ENCODE measurements around the gene EDA2R.

Gene EDA2R

GRCh38 chrX:66676413-66676812 lies 37.5 kb upstream of the EDA2R start:
- TF ChIP-seq POLR2AphosphoS5 (IDR thresholded peaks at IDR 0.05; ENCODE audit: low read depth, low read length) (no peak), TAF1 (IDR thresholded peaks at IDR 0.05; ENCODE audit: borderline replicate concordance, insufficient read depth, low read length) (no peak), FOXP2 (optimal IDR thresholded peaks at IDR 0.05; ENCODE audit: borderline replicate concordance, extremely low read depth, extremely low read length, insufficient read depth) (no peak), SIN3A (IDR thresholded peaks at IDR 0.05; ENCODE audit: borderline replicate concordance, insufficient read depth, low read length) (no peak), REST (IDR thresholded peaks at IDR 0.05; ENCODE audit: insufficient read depth in 1 of 2, low read depth in 2 of 2, low read length in 2 of 2) (no peak)

GRCh38 chrX:66675541-66675940 lies 36.7 kb upstream of the EDA2R start:
- TF ChIP-seq TAF1 (IDR thresholded peaks at IDR 0.05; ENCODE audit: borderline replicate concordance, insufficient read depth, low read length) (no peak), SIN3A (IDR thresholded peaks at IDR 0.05; ENCODE audit: borderline replicate concordance, insufficient read depth, low read length) (no peak), POLR2AphosphoS5 (IDR thresholded peaks at IDR 0.05; ENCODE audit: low read depth, low read length) (no peak), FOXP2 (optimal IDR thresholded peaks at IDR 0.05; ENCODE audit: borderline replicate concordance, extremely low read depth, extremely low read length, insufficient read depth) (no peak), REST (IDR thresholded peaks at IDR 0.05; ENCODE audit: insufficient read depth in 1 of 2, low read depth in 2 of 2, low read length in 2 of 2) (no peak)

DNA sequence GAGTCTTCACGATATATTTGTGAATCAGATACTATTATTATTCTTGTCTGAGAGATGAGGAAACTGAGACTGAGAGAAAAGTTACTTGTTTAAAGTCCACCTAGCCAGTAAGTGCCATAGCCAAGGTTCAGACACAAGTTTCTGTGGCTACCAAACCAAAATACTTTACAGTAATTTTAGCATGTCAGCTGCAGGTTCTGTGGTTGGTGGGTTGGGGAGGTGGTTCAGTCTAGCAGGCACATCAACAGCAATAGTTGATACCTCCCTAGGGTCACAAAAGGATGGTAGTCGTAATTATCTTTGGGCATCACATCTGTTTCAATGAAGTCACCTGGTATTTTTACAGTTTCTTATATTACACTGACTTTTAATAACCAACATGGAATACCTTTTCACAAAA lies 35.6 kb upstream of the EDA2R start:
- no peak for TF ChIP-seq POLR2AphosphoS5 (IDR thresholded peaks at IDR 0.05; ENCODE audit: low read depth, low read length)
- no peak for TF ChIP-seq REST (IDR thresholded peaks at IDR 0.05; ENCODE audit: insufficient read depth in 1 of 2, low read depth in 2 of 2, low read length in 2 of 2)
- TF ChIP-seq TAF1 (IDR thresholded peaks at IDR 0.05; ENCODE audit: borderline replicate concordance, insufficient read depth, low read length): no peak
- no peak for TF ChIP-seq SIN3A (IDR thresholded peaks at IDR 0.05; ENCODE audit: borderline replicate concordance, insufficient read depth, low read length)
- TF ChIP-seq FOXP2 (optimal IDR thresholded peaks at IDR 0.05; ENCODE audit: borderline replicate concordance, extremely low read depth, extremely low read length, insufficient read depth): no peak

DNA sequence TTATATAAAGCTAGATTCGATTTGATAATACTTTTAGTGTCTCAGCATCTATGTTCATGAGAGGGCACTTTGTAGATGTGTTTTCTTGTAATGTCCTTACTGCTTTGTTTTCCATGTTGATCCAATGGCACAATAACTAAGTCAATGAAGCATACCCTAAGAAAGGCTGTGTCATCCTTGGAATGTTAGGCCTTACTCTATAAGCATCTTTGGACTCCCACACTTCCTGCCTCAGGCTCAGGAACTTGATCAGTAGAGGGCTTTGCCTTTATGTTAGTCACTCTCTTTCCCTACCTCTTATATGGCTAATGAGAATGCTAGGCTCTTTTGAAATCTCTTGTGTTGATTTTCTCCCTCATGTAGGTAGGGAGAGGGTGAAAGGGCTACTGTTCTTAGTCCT lies 33.2 kb upstream of the EDA2R start:
- no peak for TF ChIP-seq TAF1 (IDR thresholded peaks at IDR 0.05; ENCODE audit: borderline replicate concordance, insufficient read depth, low read length)

DNA sequence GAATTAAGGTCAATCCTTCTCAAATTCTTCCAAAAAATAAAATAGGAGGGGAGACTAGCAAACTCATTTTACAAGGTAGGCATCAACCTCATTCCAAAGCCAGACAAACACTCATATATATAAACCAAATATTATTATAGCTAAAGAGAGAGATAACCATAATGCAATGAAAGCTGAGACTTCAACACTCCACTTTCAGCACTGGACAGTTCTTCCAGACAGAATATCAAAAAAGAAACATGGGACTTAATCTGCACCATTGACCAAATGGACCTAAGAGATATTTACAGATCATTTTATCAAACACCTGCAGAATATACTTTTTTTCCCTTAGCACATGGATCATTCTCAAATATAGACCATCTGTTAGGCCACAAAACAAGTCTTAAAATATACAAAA lies 15.5 kb upstream of the EDA2R start:
- peak in 1 of 2 experiments; percentile 69; a peak in 1 of 4 replicates for TF ChIP-seq REST (IDR thresholded peaks at IDR 0.05; ENCODE audit: insufficient read depth in 1 of 2, low read depth in 2 of 2, low read length in 2 of 2)
- TF ChIP-seq TAF1 (IDR thresholded peaks at IDR 0.05; ENCODE audit: borderline replicate concordance, insufficient read depth, low read length): no peak
